ENCODE results near the gene RPL10. TPM values are rescaled to one million over a fixed set of nuclear protein-coding genes. Genes with fewer than 3 reads are reported as not detected.
A peak's percentile ranks its signal among the peaks of the same experiment; 100 is the strongest.

RPL10 gene
- total and polyA plus RNA-seq, 9 of the 15 experiments (the other 6 are each of a cell fraction or from before 2014, with no cell fraction given): 3,774 to 7,600 (median 5,014) TPM

DNA sequence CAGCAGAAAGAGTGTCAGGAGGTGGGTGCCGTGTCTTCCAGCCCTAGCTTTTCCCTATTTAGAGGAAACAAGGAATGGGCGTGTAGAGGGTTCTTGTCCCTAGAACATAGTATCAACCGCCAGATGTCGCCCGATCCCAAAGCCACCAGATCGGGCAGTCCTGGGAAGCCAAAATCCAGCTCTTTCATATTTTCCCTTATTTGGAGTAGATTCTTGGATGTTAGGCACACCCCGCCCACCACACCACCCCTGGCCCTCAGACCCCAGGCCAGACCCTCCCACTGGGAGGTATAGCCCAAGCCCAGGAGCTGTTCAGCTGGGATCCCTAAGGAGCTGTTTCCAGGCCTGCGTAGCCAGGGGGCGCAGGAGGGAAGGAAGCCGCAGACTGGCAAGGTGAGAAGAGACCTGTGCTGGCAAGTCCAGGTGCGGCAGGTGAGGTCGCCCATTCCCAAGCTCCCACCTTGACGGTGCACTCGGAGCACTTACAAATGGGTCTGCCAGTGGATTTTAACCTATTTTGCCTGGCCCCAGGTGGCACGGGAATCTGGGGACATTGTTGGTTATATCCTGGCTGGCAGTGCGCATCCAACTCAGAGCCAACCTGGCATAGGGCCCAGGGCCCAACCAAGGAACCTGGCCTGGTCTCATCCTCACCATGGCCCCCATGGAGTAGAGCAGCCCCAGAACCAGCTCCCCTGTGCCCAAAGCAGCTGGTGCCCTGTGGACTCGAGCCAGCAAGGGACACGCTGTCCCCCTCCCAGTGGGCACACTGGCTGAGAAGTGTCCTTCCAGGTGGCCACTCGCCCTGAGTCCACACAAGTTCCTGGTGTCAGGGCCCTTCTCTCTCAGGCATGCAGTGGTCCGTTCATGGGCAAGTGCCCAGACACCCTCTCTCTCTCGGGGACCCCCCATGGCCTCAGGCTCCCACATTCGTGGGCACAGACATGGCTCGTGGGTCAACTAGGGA, 24.6 kb upstream of the RPL10 start (continued):
- TF ChIP-seq, protein P1, sequence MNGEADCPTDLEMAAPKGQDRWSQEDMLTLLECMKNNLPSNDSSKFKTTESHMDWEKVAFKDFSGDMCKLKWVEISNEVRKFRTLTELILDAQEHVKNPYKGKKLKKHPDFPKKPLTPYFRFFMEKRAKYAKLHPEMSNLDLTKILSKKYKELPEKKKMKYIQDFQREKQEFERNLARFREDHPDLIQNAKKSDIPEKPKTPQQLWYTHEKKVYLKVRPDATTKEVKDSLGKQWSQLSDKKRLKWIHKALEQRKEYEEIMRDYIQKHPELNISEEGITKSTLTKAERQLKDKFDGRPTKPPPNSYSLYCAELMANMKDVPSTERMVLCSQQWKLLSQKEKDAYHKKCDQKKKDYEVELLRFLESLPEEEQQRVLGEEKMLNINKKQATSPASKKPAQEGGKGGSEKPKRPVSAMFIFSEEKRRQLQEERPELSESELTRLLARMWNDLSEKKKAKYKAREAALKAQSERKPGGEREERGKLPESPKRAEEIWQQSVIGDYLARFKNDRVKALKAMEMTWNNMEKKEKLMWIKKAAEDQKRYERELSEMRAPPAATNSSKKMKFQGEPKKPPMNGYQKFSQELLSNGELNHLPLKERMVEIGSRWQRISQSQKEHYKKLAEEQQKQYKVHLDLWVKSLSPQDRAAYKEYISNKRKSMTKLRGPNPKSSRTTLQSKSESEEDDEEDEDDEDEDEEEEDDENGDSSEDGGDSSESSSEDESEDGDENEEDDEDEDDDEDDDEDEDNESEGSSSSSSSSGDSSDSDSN (IDR thresholded peaks at IDR 0.05; ENCODE audit: borderline replicate concordance in 1 of 2, low read depth in 2 of 2, low read length in 2 of 2): 0 out of 4 replicates have a peak, but pooled peaks of 1 of the 2 experiments have one; percentile 41
- peak; percentile 44; the same call in 1 of the 2 replicates for TF ChIP-seq ZBTB7A (IDR thresholded peaks at IDR 0.05; ENCODE audit: borderline replicate concordance, control insufficient read depth, low read depth, low read length)
- TF ChIP-seq TCF3 (CRISPR knock-in tag; IDR thresholded peaks at IDR 0.05): no peak
- TF ChIP-seq FOXK2 (conservative IDR thresholded peaks at IDR 0.05 in 1 of 2, IDR thresholded peaks at IDR 0.05 in 1 of 2; ENCODE audit: low read depth in 2 of 2): 0 out of 4 replicates have a peak, but pooled peaks of 1 of the 2 experiments have one; percentile 20
- peak in 1 of 2 experiments; percentile 27; a peak in 2 of 4 replicates for TF ChIP-seq NRF1 (conservative IDR thresholded peaks at IDR 0.05 in 1 of 2, IDR thresholded peaks at IDR 0.05 in 1 of 2)
- no peak for TF ChIP-seq ZNF253 (CRISPR knock-in tag; conservative IDR thresholded peaks at IDR 0.05)
- TF ChIP-seq ZNF316 (IDR thresholded peaks at IDR 0.05): no peak
- TF ChIP-seq MTA3 (IDR thresholded peaks at IDR 0.05; ENCODE audit: borderline replicate concordance): no peak; the same call in 1 of the 2 replicates
- TF ChIP-seq, protein P2, sequence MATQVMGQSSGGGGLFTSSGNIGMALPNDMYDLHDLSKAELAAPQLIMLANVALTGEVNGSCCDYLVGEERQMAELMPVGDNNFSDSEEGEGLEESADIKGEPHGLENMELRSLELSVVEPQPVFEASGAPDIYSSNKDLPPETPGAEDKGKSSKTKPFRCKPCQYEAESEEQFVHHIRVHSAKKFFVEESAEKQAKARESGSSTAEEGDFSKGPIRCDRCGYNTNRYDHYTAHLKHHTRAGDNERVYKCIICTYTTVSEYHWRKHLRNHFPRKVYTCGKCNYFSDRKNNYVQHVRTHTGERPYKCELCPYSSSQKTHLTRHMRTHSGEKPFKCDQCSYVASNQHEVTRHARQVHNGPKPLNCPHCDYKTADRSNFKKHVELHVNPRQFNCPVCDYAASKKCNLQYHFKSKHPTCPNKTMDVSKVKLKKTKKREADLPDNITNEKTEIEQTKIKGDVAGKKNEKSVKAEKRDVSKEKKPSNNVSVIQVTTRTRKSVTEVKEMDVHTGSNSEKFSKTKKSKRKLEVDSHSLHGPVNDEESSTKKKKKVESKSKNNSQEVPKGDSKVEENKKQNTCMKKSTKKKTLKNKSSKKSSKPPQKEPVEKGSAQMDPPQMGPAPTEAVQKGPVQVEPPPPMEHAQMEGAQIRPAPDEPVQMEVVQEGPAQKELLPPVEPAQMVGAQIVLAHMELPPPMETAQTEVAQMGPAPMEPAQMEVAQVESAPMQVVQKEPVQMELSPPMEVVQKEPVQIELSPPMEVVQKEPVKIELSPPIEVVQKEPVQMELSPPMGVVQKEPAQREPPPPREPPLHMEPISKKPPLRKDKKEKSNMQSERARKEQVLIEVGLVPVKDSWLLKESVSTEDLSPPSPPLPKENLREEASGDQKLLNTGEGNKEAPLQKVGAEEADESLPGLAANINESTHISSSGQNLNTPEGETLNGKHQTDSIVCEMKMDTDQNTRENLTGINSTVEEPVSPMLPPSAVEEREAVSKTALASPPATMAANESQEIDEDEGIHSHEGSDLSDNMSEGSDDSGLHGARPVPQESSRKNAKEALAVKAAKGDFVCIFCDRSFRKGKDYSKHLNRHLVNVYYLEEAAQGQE (IDR thresholded peaks at IDR 0.05; ENCODE audit: borderline replicate concordance): peak; percentile 73; the same call in 1 of the 2 replicates
- TF ChIP-seq, protein P2 (CRISPR knock-in tag; IDR thresholded peaks at IDR 0.05; ENCODE audit: low read depth): no peak
- no peak for TF ChIP-seq BCOR (IDR thresholded peaks at IDR 0.05)
- TF ChIP-seq FOXM1 (IDR thresholded peaks at IDR 0.05; ENCODE audit: low read depth): no peak
- TF ChIP-seq FOXM1 (CRISPR knock-in tag; IDR thresholded peaks at IDR 0.05; ENCODE audit: low read depth): no peak
- TF ChIP-seq NBN (IDR thresholded peaks at IDR 0.05; ENCODE audit: low read depth): no peak
- TF ChIP-seq, protein P3, sequence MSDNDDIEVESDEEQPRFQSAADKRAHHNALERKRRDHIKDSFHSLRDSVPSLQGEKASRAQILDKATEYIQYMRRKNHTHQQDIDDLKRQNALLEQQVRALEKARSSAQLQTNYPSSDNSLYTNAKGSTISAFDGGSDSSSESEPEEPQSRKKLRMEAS (CRISPR knock-in tag; IDR thresholded peaks at IDR 0.05): no peak
- peak; percentile 97 for TF ChIP-seq ZEB2 (IDR thresholded peaks at IDR 0.05)
- TF ChIP-seq GTF2F1 (IDR thresholded peaks at IDR 0.05; ENCODE audit: low read depth, low read length): no peak
- TF ChIP-seq CTBP1 (IDR thresholded peaks at IDR 0.05; ENCODE audit: borderline replicate concordance): peak; percentile 78; the same call in 1 of the 2 replicates

Data from K562 (cell line).